ENCODE data around the gene FOXJ1.

The FOXJ1 gene

GRCh38 chr17:76123749-76124581 lies 17.1 kb downstream of the FOXJ1 start:
- DNase-seq (ENCODE audit: low spot score) = no peak

GRCh38 chr17:76123191-76123499 lies 17.9 kb downstream of the FOXJ1 start:
- no peak for DNase-seq (ENCODE audit: low spot score)

GRCh38 chr17:76122431-76123190 lies 18.4 kb downstream of the FOXJ1 start:
- DNase-seq (ENCODE audit: low spot score) = no peak

GRCh38 chr17:76121932-76122430 lies 19.1 kb downstream of the FOXJ1 start:
- DNase-seq (ENCODE audit: low spot score) = no peak

GRCh38 chr17:76120658-76121008 lies 20.4 kb downstream of the FOXJ1 start:
- no peak for DNase-seq (ENCODE audit: low spot score)

GRCh38 chr17:76119409-76120371 lies 21.4 kb downstream of the FOXJ1 start:
- DNase-seq (ENCODE audit: low spot score) = no peak

GRCh38 chr17:76115138-76115754 lies 25.8 kb downstream of the FOXJ1 start:
- DNase-seq (ENCODE audit: low spot score) = no peak

- no peak for DNase-seq (ENCODE audit: low spot score)
These were observed 29.1 kb downstream of the FOXJ1 start for GRCh38 chr17:76111956-76112355.

GRCh38 chr17:76107509-76107908 lies 33.5 kb downstream of the FOXJ1 start:
- DNase-seq (ENCODE audit: low spot score) = no peak

GRCh38 chr17:76106703-76107102 lies 34.3 kb downstream of the FOXJ1 start:
- no peak for DNase-seq (ENCODE audit: low spot score)

GRCh38 chr17:76104896-76105231 lies 36.2 kb downstream of the FOXJ1 start:
- DNase-seq (ENCODE audit: low spot score) = no peak

GRCh38 chr17:76104140-76104895 lies 36.7 kb downstream of the FOXJ1 start:
- DNase-seq (ENCODE audit: low spot score) = no peak

- DNase-seq (ENCODE audit: low spot score) = peak; percentile 92
These were observed 37.5 kb downstream of the FOXJ1 start, which contains the start of gene EXOC7 for GRCh38 chr17:76103274-76104139. TSS of gene EXOC7 (minus strand) at chr17:76103787. CDS start at chr17:76103692, 95 bp downstream.

- no peak for DNase-seq (ENCODE audit: low spot score)
These were observed 38.1 kb downstream of the FOXJ1 start for GRCh38 chr17:76102944-76103273.

GRCh38 chr17:76097716-76098295 lies 43.2 kb downstream of the FOXJ1 start:
- no peak for DNase-seq (ENCODE audit: low spot score)

GRCh38 chr17:76095943-76096342 lies 45.1 kb downstream of the FOXJ1 start:
- DNase-seq (ENCODE audit: low spot score) = no peak

GRCh38 chr17:76094046-76094445 lies 47.0 kb downstream of the FOXJ1 start:
- DNase-seq (ENCODE audit: low spot score) = no peak

- no peak for DNase-seq (ENCODE audit: low spot score)
These were observed 48.3 kb downstream of the FOXJ1 start for GRCh38 chr17:76092526-76093413.
